ENCODE data around the gene WDR93.

- TF ChIP-seq CTCF (IDR thresholded peaks at IDR 0.05; ENCODE audit: low read depth, low read length) (no peak), POLR2A (IDR thresholded peaks at IDR 0.05; ENCODE audit: extremely low read depth, insufficient read length) (no peak)
Observed at GRCh38 chr15:89724621-89725020, 34.0 kb downstream of the WDR93 start.
